Measurements from ENCODE around the gene LARGE2. TPM values are rescaled to one million over a fixed set of nuclear protein-coding genes. Genes with fewer than 3 reads are reported as not detected.

Gene LARGE2
- total and polyA plus RNA-seq, 9 of the 15 experiments (the other 6 are each of a cell fraction or from before 2014, with no cell fraction given) = 0.56 to 14.1 (median 6.6) TPM

- no peak for TF ChIP-seq ZBTB40 (IDR thresholded peaks at IDR 0.05)
- no peak for TF ChIP-seq ZBTB40 (CRISPR knock-in tag; IDR thresholded peaks at IDR 0.05)
- TF ChIP-seq MYNN (IDR thresholded peaks at IDR 0.05) = no peak
- TF ChIP-seq MYNN (CRISPR knock-in tag; IDR thresholded peaks at IDR 0.05) = no peak
- TF ChIP-seq CBFA2T3 (IDR thresholded peaks at IDR 0.05) = peak; percentile 66
- no peak for TF ChIP-seq POLR2B (IDR thresholded peaks at IDR 0.05; ENCODE audit: low read depth, partially characterized antibody)
- no peak for TF ChIP-seq SP1 (CRISPR knock-in tag; IDR thresholded peaks at IDR 0.05)
- TF ChIP-seq FOXA3 (CRISPR knock-in tag; conservative IDR thresholded peaks at IDR 0.05 in 1 of 2, IDR thresholded peaks at IDR 0.05 in 1 of 2) = no peak
- no peak for TF ChIP-seq ZNF318 (IDR thresholded peaks at IDR 0.05; ENCODE audit: borderline replicate concordance in 1 of 2, low read depth in 1 of 2)
- TF ChIP-seq ZNF121 (CRISPR knock-in tag; conservative IDR thresholded peaks at IDR 0.05) = no peak
- TF ChIP-seq ZSCAN29 (IDR thresholded peaks at IDR 0.05) = no peak
- TF ChIP-seq CHD4 (IDR thresholded peaks at IDR 0.05; ENCODE audit: insufficient read depth, insufficient replicate concordance, low read depth, low read length, poor library complexity, severe bottlenecking) = no peak
Measured at GRCh38 chr11:45877845-45878244, 44.6 kb upstream of the LARGE2 start (continued).

All from K562 (cell line).